ENCODE results near the gene IQCC.
"Not testable (repeated sequence)": the region's sequence is repeated elsewhere in the genome, so short reads cannot be mapped to it uniquely, and the experiment has no call there.

Gene IQCC

GRCh38 chr1:32205401-32206370 lies at the start of gene IQCC:
Gene IQCC (plus strand): TSS chr1:32205671. CDS start chr1:32205682, 11 bp downstream.
- TF ChIP-seq, protein P1, sequence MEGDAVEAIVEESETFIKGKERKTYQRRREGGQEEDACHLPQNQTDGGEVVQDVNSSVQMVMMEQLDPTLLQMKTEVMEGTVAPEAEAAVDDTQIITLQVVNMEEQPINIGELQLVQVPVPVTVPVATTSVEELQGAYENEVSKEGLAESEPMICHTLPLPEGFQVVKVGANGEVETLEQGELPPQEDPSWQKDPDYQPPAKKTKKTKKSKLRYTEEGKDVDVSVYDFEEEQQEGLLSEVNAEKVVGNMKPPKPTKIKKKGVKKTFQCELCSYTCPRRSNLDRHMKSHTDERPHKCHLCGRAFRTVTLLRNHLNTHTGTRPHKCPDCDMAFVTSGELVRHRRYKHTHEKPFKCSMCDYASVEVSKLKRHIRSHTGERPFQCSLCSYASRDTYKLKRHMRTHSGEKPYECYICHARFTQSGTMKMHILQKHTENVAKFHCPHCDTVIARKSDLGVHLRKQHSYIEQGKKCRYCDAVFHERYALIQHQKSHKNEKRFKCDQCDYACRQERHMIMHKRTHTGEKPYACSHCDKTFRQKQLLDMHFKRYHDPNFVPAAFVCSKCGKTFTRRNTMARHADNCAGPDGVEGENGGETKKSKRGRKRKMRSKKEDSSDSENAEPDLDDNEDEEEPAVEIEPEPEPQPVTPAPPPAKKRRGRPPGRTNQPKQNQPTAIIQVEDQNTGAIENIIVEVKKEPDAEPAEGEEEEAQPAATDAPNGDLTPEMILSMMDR (conservative IDR thresholded peaks at IDR 0.05; ENCODE audit: control insufficient read depth, insufficient read depth, low read depth, low read length) = no peak
- peak; percentile 74 for DNase-seq (ENCODE audit: low read depth)

DNA sequence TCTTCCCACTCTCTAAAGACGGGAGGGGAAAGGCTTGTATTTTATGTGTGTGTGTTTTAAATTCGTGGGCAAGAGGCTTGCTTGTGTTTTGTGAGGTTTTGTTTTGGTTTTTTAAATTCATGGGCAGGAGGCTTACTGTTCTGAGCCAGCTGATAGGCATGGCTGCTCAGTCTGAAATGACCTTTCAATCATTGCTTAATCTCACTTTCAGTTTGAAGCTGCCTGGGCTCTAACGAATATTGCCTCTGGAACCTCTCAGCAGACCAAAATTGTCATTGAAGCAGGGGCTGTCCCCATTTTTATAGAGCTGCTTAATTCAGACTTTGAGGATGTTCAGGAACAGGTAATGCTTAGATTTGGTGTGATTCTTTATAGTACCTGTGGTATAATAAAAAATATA lies 46.3 kb upstream of the IQCC start:
- TF ChIP-seq, protein P1 (conservative IDR thresholded peaks at IDR 0.05; ENCODE audit: control insufficient read depth, insufficient read depth, low read depth, low read length) = no peak
- DNase-seq (ENCODE audit: low read depth) = no peak
- no peak overlapping the region for H3K4me3 ChIP-seq (ENCODE audit: control insufficient read depth, low read depth, low read length)

More at GRCh38 chr1:32205401-32206370, at the start of gene IQCC:
- H3K4me3 ChIP-seq (ENCODE audit: control insufficient read depth, low read depth, low read length) = peak within 1 kb of the TSS; percentile 83

DNA sequence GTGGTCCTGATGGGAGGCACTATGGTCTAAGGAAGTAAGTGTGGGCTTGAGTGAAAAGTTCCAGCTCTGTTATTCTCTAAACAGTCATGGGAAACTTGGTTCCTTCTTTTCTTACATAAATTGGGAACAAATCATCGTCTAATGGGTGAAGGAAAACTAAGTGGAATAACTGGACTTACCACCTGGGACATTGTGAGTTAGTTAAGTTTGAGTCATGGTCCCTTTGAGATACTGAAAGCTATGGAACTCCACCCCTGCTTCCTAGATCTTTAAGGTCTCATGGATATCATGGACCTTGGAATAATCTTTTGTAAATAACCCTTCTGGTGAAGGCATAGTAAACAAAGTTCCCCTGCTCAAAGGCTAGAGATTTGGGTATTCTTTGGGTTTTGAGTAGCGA lies 42.1 kb upstream of the IQCC start:
- H3K4me3 ChIP-seq (ENCODE audit: control insufficient read depth, low read depth, low read length) = no peak overlapping the region
- TF ChIP-seq, protein P1 (conservative IDR thresholded peaks at IDR 0.05; ENCODE audit: control insufficient read depth, insufficient read depth, low read depth, low read length) = no peak
- DNase-seq (ENCODE audit: low read depth) = no peak

GRCh38 chr1:32165633-32166032 lies 39.8 kb upstream of the IQCC start:
- H3K4me3 ChIP-seq (ENCODE audit: control insufficient read depth, low read depth, low read length); DNase-seq (ENCODE audit: low read depth): not testable (repeated sequence)

DNA sequence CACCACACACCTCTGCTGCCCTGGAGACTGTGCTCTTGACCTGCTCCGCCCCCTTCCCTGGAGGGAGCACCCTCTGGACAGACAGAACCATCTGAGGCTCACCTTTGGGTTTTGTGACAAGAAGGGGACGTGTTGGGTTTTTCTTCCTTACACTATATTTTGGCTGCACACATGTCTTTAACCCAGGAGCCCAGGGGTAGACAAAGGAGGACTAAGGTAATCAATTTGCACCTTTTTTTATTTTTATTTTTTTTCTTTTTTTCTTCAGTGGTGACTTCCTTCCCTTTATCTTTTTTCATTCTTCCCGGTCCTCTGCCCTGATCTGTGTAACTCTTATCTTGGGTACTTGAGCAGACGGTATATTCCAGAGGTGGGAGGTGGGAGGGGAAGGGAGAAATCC lies 34.5 kb upstream of the IQCC start:
- TF ChIP-seq, protein P1 (conservative IDR thresholded peaks at IDR 0.05; ENCODE audit: control insufficient read depth, insufficient read depth, low read depth, low read length) = no peak

GRCh38 chr1:32172621-32173245 lies 32.7 kb upstream of the IQCC start:
- peak; percentile 22 for DNase-seq (ENCODE audit: low read depth)
- no peak overlapping the region for H3K4me3 ChIP-seq (ENCODE audit: control insufficient read depth, low read depth, low read length)
- TF ChIP-seq, protein P1 (conservative IDR thresholded peaks at IDR 0.05; ENCODE audit: control insufficient read depth, insufficient read depth, low read depth, low read length) = no peak

More for the DNA sequence above, 34.5 kb upstream of the IQCC start:
- DNase-seq (ENCODE audit: low read depth) = no peak
- no peak overlapping the region for H3K4me3 ChIP-seq (ENCODE audit: control insufficient read depth, low read depth, low read length)
